ENCODE measurements around the gene DNASE1.

- TF ChIP-seq TAF1 (IDR thresholded peaks at IDR 0.05; ENCODE audit: borderline replicate concordance, insufficient read depth, low read length) (no peak), REST (IDR thresholded peaks at IDR 0.05; ENCODE audit: insufficient read depth in 1 of 2, low read depth in 2 of 2, low read length in 2 of 2) (no peak)
Observed at GRCh38 chr16:3690980-3691720, 36.7 kb downstream of the DNASE1 start.
